Fibroblast of peridontal ligament (primary cell): ENCODE results near the gene ECI2.

Experiments used
- DNase-seq: peaks from one replicate; pipeline ENCODE4 v3.0.0-alpha.2; 2010; ENCODE audit errors: extremely low read depth

ECI2 gene

GRCh38 chr6:4138186-4138585, 2.8 kb upstream of the ECI2 start:
- DNase-seq, result no peak

DNA sequence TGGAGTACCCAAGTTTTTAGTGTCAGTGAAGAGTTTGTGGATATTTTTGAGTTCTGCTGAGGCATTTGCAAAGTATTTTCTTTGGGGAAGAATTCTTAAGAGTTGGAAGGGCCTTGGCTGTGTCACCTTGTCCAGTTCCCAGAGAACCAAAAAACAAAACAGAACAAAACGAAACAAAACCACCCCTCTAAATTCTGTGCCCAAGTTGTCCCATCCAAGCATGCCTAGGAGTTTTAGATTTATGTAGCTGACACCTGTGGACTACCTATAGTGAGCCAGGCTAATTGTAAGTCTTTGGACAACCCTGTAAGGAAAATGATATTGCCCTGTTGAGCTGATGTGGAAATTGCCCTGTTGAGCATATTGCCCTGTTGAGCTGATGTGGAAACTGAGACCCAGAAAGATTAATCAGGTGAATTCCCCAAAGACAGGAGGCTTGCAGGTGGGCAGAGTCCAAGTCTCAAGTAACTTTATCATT, 1.0 kb upstream of the ECI2 start:
- DNase-seq, result no peak

GRCh38 chr6:4135665-4136353, 434 bp upstream of the ECI2 start:
- peak; percentile 93 for DNase-seq

- peak; percentile 8 for DNase-seq
Observed at GRCh38 chr6:4133941-4134838, 1.2 kb downstream of the ECI2 start.

- no peak for DNase-seq
Observed at GRCh38 chr6:4130357-4130987, 4.9 kb downstream of the ECI2 start.

- no peak for DNase-seq
Observed at GRCh38 chr6:4129446-4129845, 5.9 kb downstream of the ECI2 start.

GRCh38 chr6:4128748-4129147, 6.6 kb downstream of the ECI2 start:
- DNase-seq, result no peak

DNA sequence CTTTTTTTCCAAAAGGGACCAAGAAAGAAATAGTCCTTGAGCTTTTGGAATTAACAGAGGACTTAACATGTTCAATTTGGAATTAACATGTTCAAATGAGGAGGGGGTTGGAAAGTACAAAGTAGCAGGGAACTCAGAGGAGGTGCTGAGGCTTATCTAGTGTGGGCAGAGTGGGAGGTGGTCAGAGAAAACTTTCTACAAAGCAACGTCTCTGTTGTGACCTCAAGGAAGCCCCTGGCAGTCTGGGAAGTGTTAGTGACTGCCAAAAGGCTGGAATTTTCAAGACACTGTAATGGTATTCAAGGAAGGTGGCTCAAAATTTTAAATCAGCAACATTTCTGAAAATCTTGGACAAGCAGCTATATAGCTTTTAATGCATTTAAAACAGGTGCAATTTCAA, 7.3 kb downstream of the ECI2 start:
- DNase-seq, result no peak

GRCh38 chr6:4125933-4126864, 9.2 kb downstream of the ECI2 start:
- DNase-seq, result peak; percentile 86

GRCh38 chr6:4125500-4125899, 9.9 kb downstream of the ECI2 start:
- DNase-seq, result no peak

- DNase-seq, result no peak
Observed at GRCh38 chr6:4124351-4124750, 11.0 kb downstream of the ECI2 start.

- no peak for DNase-seq
Observed at GRCh38 chr6:4115741-4116140, 19.6 kb downstream of the ECI2 start.

DNA sequence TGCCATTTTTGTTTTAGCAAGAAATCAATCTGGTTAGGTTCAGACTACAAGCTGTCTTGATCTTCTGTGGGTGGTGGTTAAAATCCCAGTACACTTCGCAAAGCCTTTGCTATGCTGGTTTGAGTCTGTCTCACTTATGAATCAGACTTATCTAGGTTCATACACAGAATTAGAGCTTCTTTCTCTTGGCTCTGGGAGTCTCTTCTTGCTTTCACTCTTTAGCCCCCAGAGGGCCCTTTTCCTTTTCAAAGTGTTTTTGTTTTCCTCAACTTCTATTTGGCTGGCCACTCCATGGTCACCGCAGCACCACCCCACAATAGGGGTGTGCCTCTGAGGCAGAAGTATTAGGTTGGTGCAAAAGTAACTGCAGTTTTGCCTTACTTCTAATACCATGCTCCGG, 21.3 kb downstream of the ECI2 start:
- DNase-seq, result peak; percentile 53

DNA sequence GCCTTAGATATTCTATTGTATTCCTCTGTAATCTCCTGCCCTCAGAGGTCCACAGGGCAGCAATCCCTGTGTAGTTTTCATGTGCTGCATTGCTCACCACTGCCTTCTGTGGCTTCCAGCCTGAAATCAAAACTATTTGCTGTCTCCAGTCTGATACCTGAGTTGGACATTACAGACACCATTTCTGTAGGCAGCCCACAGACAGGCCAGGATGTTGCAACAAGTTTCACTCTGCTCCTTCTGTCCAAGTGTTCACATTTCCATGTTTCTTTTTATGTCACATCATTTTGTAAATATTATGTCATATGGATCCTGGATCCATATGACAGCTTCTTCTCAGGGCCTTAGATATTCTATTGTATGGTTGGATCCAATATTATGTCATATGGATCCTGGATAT, 21.7 kb downstream of the ECI2 start:
- DNase-seq, result peak; percentile 13

- DNase-seq, result no peak
Observed at GRCh38 chr6:4112366-4112765, 23.0 kb downstream of the ECI2 start.

GRCh38 chr6:4109363-4109815, 26.0 kb downstream of the ECI2 start:
- DNase-seq, result peak; percentile 49

GRCh38 chr6:4108561-4109093, 26.7 kb downstream of the ECI2 start:
- DNase-seq, result no peak

- no peak for DNase-seq
Observed at GRCh38 chr6:4107873-4108272, 27.5 kb downstream of the ECI2 start.

DNA sequence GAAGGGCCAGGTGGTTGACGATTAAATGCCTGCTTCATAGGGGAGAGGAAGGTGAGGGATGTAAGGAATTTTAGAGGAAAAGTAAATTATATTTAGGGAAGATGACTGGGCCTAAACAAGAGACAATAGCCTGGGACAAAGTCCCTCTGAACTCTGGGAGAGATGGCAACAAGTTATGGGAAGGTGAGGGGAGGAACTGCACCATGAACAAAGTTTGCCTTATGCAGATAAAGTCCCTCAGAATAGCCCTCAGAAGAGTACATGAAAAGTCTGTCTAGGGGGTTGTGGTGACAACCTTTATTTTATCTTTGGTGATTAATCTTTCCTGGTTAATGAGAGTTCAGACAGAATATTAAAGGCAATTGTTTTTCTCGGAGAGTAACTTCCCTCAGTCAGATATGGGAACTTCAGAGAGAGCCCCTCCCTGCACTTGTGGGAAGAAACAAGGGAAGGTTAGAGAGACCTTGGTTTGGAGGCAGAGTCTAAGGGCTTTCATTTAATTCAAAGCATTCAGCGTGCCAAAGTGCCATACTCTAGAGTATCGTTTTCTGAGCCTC, 29.3 kb downstream of the ECI2 start:
- DNase-seq, result no peak

DNA sequence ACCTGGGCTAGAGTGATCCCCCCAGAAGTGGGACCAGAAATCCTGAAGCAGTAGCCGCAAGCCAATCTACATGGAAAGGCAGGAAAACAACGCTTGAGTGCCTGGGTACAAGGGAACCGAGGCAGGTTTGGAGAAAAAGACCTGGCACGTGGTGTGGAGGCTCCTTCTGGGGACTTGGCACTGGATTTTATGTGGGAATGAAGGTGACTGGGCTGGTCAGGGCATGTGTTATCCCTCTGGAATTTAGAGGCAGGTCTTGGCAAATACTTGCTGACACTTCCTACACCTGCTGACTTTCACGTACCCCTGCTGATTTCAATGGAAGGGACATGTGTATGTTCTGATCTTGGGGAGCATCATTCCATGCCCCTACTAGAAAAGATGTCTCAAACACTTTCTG, 31.4 kb downstream of the ECI2 start:
- DNase-seq, result no peak
